ENCODE data around the gene FOCAD. TPM values are rescaled to one million over a fixed set of nuclear protein-coding genes. Genes with fewer than 3 reads are reported as not detected.

FOCAD gene
- total RNA-seq, 1 donor from 2014 or later = 28.4 TPM

- no peak for TF ChIP-seq CTCF (IDR thresholded peaks at IDR 0.05; ENCODE audit: insufficient read depth, low read length, severe bottlenecking)
- Histone ChIP-seq H3K4me3 (ENCODE audit: low read depth, low read length) (no peak overlapping the region), H3K36me3 (ENCODE audit: control insufficient read depth, insufficient read depth, low read length) (no peaks in the 10 kb centered on the region), H3K27me3 (ENCODE audit: control insufficient read depth, insufficient read depth, low read length) (no peaks in the 10 kb centered on the region)
- DNase-seq (ENCODE audit: low read depth) = no peak
- FAIRE-seq = no peak
Measured at GRCh38 chr9:20808002-20808401, 123.9 kb downstream of the FOCAD start.

GRCh38 chr9:20811872-20812271, 127.8 kb downstream of the FOCAD start:
- no peaks in the 10 kb centered on the region for H3K27me3 ChIP-seq (ENCODE audit: control insufficient read depth, insufficient read depth, low read length)
- H3K4me3 ChIP-seq (ENCODE audit: low read depth, low read length) = no peak overlapping the region
- FAIRE-seq = no peak
- DNase-seq (ENCODE audit: low read depth) = peak; percentile 68
- TF ChIP-seq CTCF (IDR thresholded peaks at IDR 0.05; ENCODE audit: insufficient read depth, low read length, severe bottlenecking) = no peak
- no peaks in the 10 kb centered on the region for H3K36me3 ChIP-seq (ENCODE audit: control insufficient read depth, insufficient read depth, low read length)

- no peaks in the 10 kb centered on the region for H3K27me3 ChIP-seq (ENCODE audit: control insufficient read depth, insufficient read depth, low read length)
- DNase-seq (ENCODE audit: low read depth) (no peak), FAIRE-seq (no peak)
- no peak for TF ChIP-seq CTCF (IDR thresholded peaks at IDR 0.05; ENCODE audit: insufficient read depth, low read length, severe bottlenecking)
- H3K36me3 ChIP-seq (ENCODE audit: control insufficient read depth, insufficient read depth, low read length) = no peaks in the 10 kb centered on the region
- no peak overlapping the region for H3K4me3 ChIP-seq (ENCODE audit: low read depth, low read length)
Measured at GRCh38 chr9:20815923-20816703, 132.1 kb downstream of the FOCAD start.

- Histone ChIP-seq H3K27me3 (ENCODE audit: control insufficient read depth, insufficient read depth, low read length) (no peaks in the 10 kb centered on the region), H3K36me3 (ENCODE audit: control insufficient read depth, insufficient read depth, low read length) (no peaks in the 10 kb centered on the region), H3K4me3 (ENCODE audit: low read depth, low read length) (no peak overlapping the region)
- FAIRE-seq (no peak), DNase-seq (ENCODE audit: low read depth) (no peak)
- no peak for TF ChIP-seq CTCF (IDR thresholded peaks at IDR 0.05; ENCODE audit: insufficient read depth, low read length, severe bottlenecking)
Measured at GRCh38 chr9:20823051-20823450, 139.0 kb downstream of the FOCAD start.

- Histone ChIP-seq H3K4me3 (ENCODE audit: low read depth, low read length) (no peak overlapping the region), H3K36me3 (ENCODE audit: control insufficient read depth, insufficient read depth, low read length) (no peaks in the 10 kb centered on the region), H3K27me3 (ENCODE audit: control insufficient read depth, insufficient read depth, low read length) (no peaks in the 10 kb centered on the region)
- DNase-seq (ENCODE audit: low read depth) (no peak), FAIRE-seq (no peak)
- TF ChIP-seq CTCF (IDR thresholded peaks at IDR 0.05; ENCODE audit: insufficient read depth, low read length, severe bottlenecking) = no peak
Measured at GRCh38 chr9:20831028-20831427, 147.0 kb downstream of the FOCAD start.

GRCh38 chr9:20832775-20833174, 148.7 kb downstream of the FOCAD start:
- no peaks in the 10 kb centered on the region for H3K36me3 ChIP-seq (ENCODE audit: control insufficient read depth, insufficient read depth, low read length)
- TF ChIP-seq CTCF (IDR thresholded peaks at IDR 0.05; ENCODE audit: insufficient read depth, low read length, severe bottlenecking) = no peak
- DNase-seq (ENCODE audit: low read depth) (no peak), FAIRE-seq (no peak)
- H3K27me3 ChIP-seq (ENCODE audit: control insufficient read depth, insufficient read depth, low read length) = no peaks in the 10 kb centered on the region
- H3K4me3 ChIP-seq (ENCODE audit: low read depth, low read length) = no peak overlapping the region

Data from bronchial epithelial cell (primary cell).